Measurements from ENCODE around the gene PRR18.

Gene PRR18

GRCh38 chr6:166308769-166309589, 787 bp upstream of the PRR18 start:
- DNase-seq (ENCODE audit: low read depth in 1 of 2, low spot score in 1 of 2) = peak; percentile 28 to 64
- in situ Hi-C loops (cut with HindIII; ENCODE audit: low pct_unique_long_range_greater_than_20kb, low sequenced_read_pairs) = no loop called here
- no peak for TF ChIP-seq JUND (IDR thresholded peaks at IDR 0.05; ENCODE audit: low read depth)

GRCh38 chr6:166307082-166308032, 835 bp downstream of the PRR18 start:
- DNase-seq (ENCODE audit: low read depth in 1 of 2, low spot score in 1 of 2) = no peak

GRCh38 chr6:166306378-166307081, 1.7 kb downstream of the PRR18 start:
- DNase-seq (ENCODE audit: low read depth in 1 of 2, low spot score in 1 of 2) = no peak

More at GRCh38 chr6:166307082-166308032, 835 bp downstream of the PRR18 start:
- TF ChIP-seq JUND (IDR thresholded peaks at IDR 0.05; ENCODE audit: low read depth) = no peak
- in situ Hi-C loops (cut with HindIII; ENCODE audit: low pct_unique_long_range_greater_than_20kb, low sequenced_read_pairs) = no loop called here

GRCh38 chr6:166305562-166306117, 2.6 kb downstream of the PRR18 start:
- TF ChIP-seq JUND (IDR thresholded peaks at IDR 0.05; ENCODE audit: low read depth) = no peak
- in situ Hi-C loops (cut with HindIII; ENCODE audit: low pct_unique_long_range_greater_than_20kb, low sequenced_read_pairs) = no loop called here
- no peak for DNase-seq (ENCODE audit: low read depth in 1 of 2, low spot score in 1 of 2)

More at GRCh38 chr6:166306378-166307081, 1.7 kb downstream of the PRR18 start:
- in situ Hi-C loops (cut with HindIII; ENCODE audit: low pct_unique_long_range_greater_than_20kb, low sequenced_read_pairs) = no loop called here
- no peak for TF ChIP-seq JUND (IDR thresholded peaks at IDR 0.05; ENCODE audit: low read depth)

- in situ Hi-C loops (cut with HindIII; ENCODE audit: low pct_unique_long_range_greater_than_20kb, low sequenced_read_pairs) = no loop called here
- TF ChIP-seq JUND (IDR thresholded peaks at IDR 0.05; ENCODE audit: low read depth) = no peak
- DNase-seq (ENCODE audit: low read depth in 1 of 2, low spot score in 1 of 2) = no peak
Measured at GRCh38 chr6:166304106-166304505, 4.1 kb downstream of the PRR18 start.

GRCh38 chr6:166301611-166302529, 6.3 kb downstream of the PRR18 start:
- in situ Hi-C loops (cut with HindIII; ENCODE audit: low pct_unique_long_range_greater_than_20kb, low sequenced_read_pairs) = no loop called here
- TF ChIP-seq JUND (IDR thresholded peaks at IDR 0.05; ENCODE audit: low read depth) = no peak

GRCh38 chr6:166300357-166300987, 7.7 kb downstream of the PRR18 start:
- in situ Hi-C loops (cut with HindIII; ENCODE audit: low pct_unique_long_range_greater_than_20kb, low sequenced_read_pairs) = no loop called here
- DNase-seq (ENCODE audit: low read depth in 1 of 2, low spot score in 1 of 2) = no peak
- no peak for TF ChIP-seq JUND (IDR thresholded peaks at IDR 0.05; ENCODE audit: low read depth)

More at GRCh38 chr6:166301611-166302529, 6.3 kb downstream of the PRR18 start:
- DNase-seq (ENCODE audit: low read depth in 1 of 2, low spot score in 1 of 2) = no peak

GRCh38 chr6:166297606-166298005, 10.6 kb downstream of the PRR18 start:
- DNase-seq (ENCODE audit: low read depth in 1 of 2, low spot score in 1 of 2) = no peak
- TF ChIP-seq JUND (IDR thresholded peaks at IDR 0.05; ENCODE audit: low read depth) = no peak
- in situ Hi-C loops (cut with HindIII; ENCODE audit: low pct_unique_long_range_greater_than_20kb, low sequenced_read_pairs) = no loop called here

GRCh38 chr6:166296035-166296883, 11.9 kb downstream of the PRR18 start:
- DNase-seq (ENCODE audit: low read depth in 1 of 2, low spot score in 1 of 2) = no peak
- TF ChIP-seq JUND (IDR thresholded peaks at IDR 0.05; ENCODE audit: low read depth) = no peak
- in situ Hi-C loops (cut with HindIII; ENCODE audit: low pct_unique_long_range_greater_than_20kb, low sequenced_read_pairs) = no loop called here

Measured in T47D (cell line).